ENCODE results near the gene CNOT6L.

CNOT6L gene

DNA sequence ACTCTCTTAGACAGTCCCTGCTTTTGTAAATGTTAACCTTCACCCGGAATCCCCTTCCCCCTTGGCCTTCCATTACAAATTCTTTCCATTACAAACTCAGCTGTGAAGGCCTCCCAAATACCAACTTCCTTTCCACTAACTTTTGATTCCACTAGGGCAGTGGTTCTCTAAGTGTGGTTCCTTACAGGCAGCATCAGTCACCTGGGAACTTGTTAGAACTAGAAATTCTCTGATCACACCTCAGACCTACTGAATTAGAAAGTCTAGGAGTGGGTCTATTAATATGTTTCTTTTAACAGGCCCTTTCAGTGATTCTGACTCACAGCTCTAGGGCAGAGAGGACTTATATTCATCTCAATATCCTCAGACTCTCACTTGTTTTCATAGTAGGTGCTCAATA lies 24.5 kb upstream of the CNOT6L start:
- TF ChIP-seq, protein P1, sequence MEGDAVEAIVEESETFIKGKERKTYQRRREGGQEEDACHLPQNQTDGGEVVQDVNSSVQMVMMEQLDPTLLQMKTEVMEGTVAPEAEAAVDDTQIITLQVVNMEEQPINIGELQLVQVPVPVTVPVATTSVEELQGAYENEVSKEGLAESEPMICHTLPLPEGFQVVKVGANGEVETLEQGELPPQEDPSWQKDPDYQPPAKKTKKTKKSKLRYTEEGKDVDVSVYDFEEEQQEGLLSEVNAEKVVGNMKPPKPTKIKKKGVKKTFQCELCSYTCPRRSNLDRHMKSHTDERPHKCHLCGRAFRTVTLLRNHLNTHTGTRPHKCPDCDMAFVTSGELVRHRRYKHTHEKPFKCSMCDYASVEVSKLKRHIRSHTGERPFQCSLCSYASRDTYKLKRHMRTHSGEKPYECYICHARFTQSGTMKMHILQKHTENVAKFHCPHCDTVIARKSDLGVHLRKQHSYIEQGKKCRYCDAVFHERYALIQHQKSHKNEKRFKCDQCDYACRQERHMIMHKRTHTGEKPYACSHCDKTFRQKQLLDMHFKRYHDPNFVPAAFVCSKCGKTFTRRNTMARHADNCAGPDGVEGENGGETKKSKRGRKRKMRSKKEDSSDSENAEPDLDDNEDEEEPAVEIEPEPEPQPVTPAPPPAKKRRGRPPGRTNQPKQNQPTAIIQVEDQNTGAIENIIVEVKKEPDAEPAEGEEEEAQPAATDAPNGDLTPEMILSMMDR (IDR thresholded peaks at IDR 0.05), result no peak
- no peak for TF ChIP-seq ZFX (IDR thresholded peaks at IDR 0.05; ENCODE audit: borderline replicate concordance)
- H3K27ac ChIP-seq, result no peak overlapping the region

DNA sequence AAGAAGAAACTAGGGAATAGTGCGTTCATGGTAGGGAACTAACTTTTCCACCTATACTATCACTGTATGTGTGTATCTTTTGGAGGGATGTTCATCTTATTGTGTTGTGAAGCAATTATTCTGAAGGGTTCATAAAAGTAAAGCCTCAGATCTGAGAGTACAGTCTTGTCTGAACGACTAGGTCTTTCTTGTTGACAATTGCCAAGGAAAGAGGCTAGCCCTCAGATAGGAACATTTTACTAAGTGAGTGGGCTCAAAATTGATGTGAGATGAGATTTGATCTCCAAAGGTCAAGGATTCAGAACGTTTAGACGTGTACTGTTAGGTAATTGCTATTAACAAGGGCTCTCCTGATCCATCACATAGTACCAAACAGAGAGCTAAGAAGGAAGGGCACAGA lies 15.2 kb upstream of the CNOT6L start:
- TF ChIP-seq ZFX (IDR thresholded peaks at IDR 0.05; ENCODE audit: borderline replicate concordance), result no peak
- TF ChIP-seq, protein P1 (IDR thresholded peaks at IDR 0.05), result no peak
- no peak overlapping the region for H3K27ac ChIP-seq

DNA sequence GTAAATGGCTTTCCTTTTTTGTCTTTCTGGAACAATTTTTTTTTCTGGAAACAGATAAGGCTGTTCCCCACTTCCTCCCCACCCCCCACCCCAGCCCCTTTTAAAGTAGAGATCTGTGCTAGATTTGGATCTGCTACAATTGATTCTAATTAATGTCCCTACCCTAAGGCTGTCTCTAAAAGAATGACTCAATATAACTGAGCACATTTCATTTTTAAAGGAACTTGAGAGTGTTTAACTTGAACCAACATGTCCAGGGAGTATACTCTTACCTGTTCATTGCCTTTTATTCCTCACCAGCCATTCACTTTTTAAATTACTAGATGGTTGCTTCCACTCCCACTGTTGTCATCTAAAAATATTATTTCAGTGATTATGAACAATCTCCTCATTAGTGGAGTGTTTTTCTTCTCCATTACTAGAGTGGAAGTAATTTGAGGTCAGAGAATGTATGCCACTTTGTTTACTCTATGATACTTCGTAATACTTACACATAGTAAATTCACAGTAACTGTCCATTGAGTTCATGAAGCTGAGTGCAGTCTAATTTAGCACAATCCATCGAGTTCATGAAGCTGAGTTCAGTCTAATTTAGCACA lies 14.1 kb upstream of the CNOT6L start:
- no peak overlapping the region for H3K27ac ChIP-seq
- TF ChIP-seq, protein P1 (IDR thresholded peaks at IDR 0.05), result no peak
- no peak for TF ChIP-seq ZFX (IDR thresholded peaks at IDR 0.05; ENCODE audit: borderline replicate concordance)

DNA sequence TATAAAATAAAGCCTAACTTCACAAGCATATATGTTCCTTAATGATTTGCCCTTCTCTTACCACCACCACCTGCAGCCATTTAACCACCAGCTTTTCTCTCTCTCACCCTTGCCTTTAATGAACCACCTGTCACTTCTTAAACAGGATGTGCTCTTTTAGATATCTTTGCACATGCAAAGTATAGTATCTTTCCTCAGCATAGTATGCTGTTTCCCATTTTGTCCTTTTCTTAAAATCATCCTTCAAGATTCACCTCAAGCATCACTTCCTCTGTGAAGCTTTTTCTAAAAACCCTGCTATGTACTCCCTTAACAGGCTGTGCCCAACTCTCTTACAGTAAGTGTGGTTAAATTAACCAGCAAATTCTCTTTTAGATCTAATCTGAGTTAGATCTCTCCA lies 8.2 kb upstream of the CNOT6L start:
- no peak overlapping the region for H3K27ac ChIP-seq
- TF ChIP-seq, protein P1 (IDR thresholded peaks at IDR 0.05), result no peak
- no peak for TF ChIP-seq ZFX (IDR thresholded peaks at IDR 0.05; ENCODE audit: borderline replicate concordance)

DNA sequence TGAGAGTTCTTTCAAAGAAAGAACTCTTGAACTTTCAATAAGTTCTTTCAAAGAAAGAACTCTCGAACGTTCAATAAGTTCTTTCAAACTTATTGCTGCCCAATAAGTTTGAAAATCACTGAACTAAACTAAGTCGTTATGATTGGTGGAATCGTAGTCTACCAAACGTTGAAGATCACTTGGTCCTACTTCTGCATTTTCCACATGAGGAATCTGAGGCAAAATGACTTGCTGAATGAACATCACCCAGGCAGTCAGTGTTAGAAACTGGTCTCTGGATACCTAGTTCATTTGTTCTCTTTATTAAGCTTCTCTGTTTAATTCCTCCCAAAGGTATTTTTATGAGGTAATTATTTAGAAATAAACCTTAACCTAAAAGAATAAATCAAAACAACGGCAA lies 7.1 kb upstream of the CNOT6L start:
- no peak overlapping the region for H3K27ac ChIP-seq
- TF ChIP-seq, protein P1 (IDR thresholded peaks at IDR 0.05), result no peak
- TF ChIP-seq ZFX (IDR thresholded peaks at IDR 0.05; ENCODE audit: borderline replicate concordance), result no peak

DNA sequence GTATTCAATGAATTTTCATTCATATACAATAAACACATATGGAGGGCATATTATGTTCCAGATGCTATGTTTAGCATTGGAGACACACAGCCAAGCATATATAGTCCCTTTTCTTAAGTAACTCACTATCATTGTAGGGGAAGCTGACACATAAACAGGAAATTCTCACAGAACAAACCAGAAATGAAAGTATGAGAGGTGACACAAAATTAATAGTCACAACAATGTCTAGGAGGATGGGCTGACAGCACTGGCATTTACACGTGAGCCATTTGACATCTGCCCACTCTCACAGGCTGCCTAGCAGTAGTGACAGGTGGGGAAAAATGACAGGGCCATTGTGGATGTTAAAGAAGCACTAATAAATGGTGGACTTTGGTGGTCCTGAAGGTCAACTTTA lies 2.6 kb upstream of the CNOT6L start:
- no peak overlapping the region for H3K27ac ChIP-seq

More for the DNA sequence above, 2.6 kb upstream of the CNOT6L start:
- TF ChIP-seq ZFX (IDR thresholded peaks at IDR 0.05; ENCODE audit: borderline replicate concordance), result no peak
- TF ChIP-seq, protein P1 (IDR thresholded peaks at IDR 0.05), result no peak
